GM21360 (cell line): ENCODE results near the gene KLHL30.

Source experiments
- ATAC-seq: cut with Tn5 transposase; IDR thresholded peaks from one replicate; pipeline ENCODE4 v1.9.1; 2021; ENCODE audit warnings: mild to moderate bottlenecking, moderate library complexity; ENCODE audit not compliant: unreplicated experiment

KLHL30 gene

DNA sequence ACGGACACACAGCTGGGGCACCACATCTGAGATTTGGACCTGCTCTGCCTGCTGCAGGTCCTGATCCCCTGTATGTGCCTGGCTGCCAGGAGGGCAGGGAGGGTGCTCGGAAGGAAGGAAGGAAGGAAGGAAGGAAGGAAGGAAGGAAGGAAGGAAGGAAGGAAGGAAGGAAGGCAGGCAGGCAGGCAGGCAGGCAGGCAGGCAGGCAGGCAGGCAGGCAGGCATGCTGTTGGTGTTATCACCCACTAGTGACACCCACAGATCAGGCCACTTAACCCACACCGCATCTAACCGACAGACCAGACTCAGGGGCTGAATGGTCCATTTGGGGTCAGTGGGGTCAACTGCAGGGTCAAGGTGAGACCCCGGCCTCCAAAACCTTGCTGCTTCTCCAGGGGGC is 5.8 kb downstream of the KLHL30 start:
- ATAC-seq = no peak

GRCh38 chr2:238145046-238145445 is 6.6 kb downstream of the KLHL30 start:
- ATAC-seq = no peak

DNA sequence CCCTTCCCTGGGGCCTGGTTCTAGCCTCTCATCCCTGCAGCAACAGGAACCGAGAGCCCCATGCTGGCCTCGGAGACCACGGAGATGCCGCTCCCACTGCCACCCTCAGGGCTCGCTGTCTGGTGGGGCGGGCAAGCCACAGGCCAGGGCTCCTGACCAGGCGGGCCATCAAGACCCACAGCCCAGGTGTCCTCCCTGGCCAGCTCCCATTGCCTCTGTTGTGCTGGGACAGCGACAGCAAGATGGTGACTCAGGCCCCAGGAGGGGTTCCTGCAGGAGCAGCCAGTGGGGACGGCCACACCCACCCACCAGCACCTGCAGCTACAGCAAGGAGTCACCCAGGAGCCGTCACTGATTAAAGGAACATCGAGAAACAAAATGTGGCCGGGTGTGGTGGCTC is 7.4 kb downstream of the KLHL30 start:
- no peak for ATAC-seq

GRCh38 chr2:238146884-238147544 is 8.5 kb downstream of the KLHL30 start:
- ATAC-seq = no peak

GRCh38 chr2:238148981-238149380 is 10.5 kb downstream of the KLHL30 start:
- no peak for ATAC-seq

GRCh38 chr2:238149841-238150572 is 11.5 kb downstream of the KLHL30 start:
- ATAC-seq = no peak

GRCh38 chr2:238150686-238151085 is 12.2 kb downstream of the KLHL30 start:
- no peak for ATAC-seq

DNA sequence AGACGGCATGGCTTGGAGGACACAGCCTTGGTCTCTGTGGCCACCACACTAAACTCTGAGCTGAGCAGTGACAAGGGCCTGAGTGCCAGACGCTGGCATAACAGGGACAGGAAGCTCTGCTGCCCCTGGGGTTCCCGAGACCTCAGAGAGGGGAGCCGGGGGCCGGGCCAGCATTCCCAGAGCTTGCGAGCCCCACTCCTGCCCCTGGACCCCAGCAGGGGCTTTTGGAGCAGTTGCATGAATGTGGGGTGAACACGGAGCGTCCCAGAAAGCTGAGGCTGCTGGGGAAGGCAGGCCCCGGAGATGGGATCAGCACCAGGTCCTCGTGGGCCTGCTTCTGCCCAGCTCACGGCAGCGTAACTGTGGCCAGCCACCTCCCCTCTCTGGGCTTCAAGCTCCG is 12.7 kb downstream of the KLHL30 start:
- no peak for ATAC-seq

DNA sequence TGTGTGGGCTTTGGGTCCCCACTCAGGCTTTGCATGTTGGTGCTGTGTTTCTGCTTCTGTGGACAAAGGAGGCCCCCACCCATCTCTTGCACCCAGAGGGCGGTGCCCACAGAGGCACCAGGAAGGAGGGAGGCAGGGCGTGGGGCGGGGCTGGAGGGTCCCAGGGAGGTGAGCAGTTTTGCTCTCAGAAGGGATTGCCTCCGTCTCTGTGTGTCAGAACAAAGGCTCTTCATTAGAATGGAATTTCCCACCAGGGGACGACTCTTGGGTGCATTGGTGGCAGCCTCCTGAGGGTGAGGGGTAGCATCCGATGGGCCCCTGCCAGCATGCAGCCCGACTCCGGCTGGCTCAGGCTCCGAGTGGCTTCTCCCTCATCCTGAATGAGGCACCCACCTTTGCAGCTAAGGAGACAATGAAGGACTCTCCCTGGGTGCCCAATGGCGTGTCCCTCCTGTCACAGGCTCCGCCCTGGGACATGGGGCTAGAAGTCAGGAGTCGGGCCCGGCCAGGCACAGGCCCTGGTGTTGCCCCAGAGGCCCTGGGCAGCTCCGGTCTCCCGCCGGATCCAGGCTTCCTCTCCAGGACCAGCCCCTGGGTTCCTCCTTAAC is 13.3 kb downstream of the KLHL30 start:
- ATAC-seq = no peak

- no peak for ATAC-seq
These were observed 14.6 kb downstream of the KLHL30 start for GRCh38 chr2:238152771-238153688.

DNA sequence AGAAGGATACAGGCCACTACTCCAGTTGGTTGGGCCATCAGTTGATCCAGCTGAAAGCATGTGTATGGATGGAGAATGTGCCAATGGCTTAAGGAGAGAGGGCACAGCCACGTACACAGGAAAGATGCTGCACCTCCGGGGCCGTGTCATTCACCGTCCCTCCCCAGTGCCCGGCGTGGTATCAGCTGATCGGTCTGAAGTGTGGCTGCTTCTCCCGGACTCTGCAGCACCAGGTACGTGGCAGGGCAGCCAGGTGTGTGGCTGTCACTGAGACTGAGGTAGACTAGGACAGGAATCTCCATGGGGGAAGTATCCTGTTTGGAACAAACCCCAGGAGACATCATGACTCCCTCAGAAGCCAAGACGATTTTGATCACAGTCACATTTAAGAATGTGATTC is 16.1 kb downstream of the KLHL30 start:
- ATAC-seq = no peak

GRCh38 chr2:238155051-238155760 is 16.7 kb downstream of the KLHL30 start:
- no peak for ATAC-seq

- ATAC-seq = no peak
These were observed 17.6 kb downstream of the KLHL30 start for GRCh38 chr2:238155761-238156694.

DNA sequence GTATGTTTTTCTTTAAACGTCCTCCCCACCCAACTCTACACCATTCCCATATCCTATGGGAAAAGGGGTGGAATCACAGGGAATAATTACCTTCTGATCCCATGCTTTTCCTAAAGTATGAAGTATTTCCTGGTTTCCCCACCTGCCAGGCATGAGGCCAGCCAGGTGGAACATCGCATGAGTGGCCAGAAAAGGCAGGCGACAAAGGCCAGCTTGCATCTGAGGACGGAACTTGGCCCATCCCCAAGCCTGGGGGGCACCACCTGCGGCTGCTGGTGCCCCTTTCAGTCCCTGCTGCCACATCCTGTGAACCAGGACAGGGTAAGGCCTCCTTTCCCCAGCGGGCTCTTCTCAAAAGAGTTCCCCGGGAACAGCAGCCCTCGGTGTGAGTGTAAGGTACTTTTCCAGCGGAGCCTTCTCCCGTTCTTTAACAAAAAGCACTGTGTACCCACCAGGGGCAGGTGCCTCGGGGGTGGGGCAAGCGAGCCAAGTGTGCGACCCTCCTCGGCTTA is 19.1 kb downstream of the KLHL30 start:
- no peak for ATAC-seq

DNA sequence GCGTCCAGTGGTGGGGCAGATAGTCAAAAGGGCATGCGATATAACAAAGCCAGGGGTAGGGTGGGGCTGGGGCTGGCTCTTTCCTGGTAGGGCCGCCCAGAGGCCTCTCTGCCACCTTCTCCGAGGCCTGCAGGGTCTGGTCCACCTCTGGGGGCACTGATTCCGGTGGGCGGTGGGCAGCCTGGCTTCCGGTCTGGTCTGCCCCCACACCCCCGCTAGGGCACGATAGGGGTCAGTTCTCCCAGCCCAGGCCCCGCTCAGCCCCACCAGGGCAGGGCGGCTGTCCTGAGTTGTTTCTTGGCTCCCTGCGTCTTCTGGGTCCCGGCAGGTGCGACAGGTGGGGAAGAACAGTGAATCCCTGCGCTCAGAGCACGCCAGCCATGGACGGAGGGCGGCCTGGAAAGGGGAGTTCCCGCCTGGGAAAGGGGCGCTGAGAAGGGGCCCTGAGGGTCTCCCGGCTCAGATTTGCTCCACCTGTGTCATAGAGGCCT is 19.6 kb downstream of the KLHL30 start:
- ATAC-seq = no peak

DNA sequence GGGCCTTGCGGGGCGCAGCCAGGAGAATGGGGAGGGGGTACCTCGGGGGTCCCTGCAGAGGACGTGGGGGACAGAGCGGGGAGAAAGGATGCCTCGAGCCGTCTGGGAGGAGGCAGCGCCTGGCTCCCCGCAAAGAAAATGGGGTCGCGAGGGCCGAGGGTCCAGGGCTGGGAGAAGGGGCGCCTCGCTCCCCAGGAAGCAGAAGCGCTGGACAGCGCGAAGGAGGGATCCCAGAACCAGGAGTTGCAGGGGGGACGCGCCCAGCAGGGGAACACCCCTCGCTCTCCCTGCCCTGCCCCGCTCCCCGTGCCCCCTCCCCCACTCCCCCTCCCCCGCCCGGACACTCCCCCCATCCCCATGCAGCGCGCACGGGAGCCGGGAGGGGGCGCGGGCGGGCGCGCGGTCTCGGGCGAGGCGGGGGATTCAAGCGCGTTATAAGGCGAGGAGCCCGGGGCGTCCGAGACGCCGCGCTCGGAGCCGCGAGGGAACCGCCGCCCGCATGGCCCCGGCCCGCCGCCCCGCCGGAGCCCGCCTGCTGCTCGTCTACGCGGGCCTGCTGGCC is 20.1 kb downstream of the KLHL30 start, which contains the start of gene ERFE:
TSS of gene ERFE (plus strand) at position 462 of the 562 bp plus-strand sequence. CDS start at position 500, 38 bp downstream.
- ATAC-seq = peak; percentile 69

GRCh38 chr2:238159071-238159539 is 20.6 kb downstream of the KLHL30 start:
- peak; percentile 33 for ATAC-seq

GRCh38 chr2:238159661-238160205 is 21.3 kb downstream of the KLHL30 start:
- no peak for ATAC-seq
